ENCODE data around the gene OVOL1.
"Not testable (repeated sequence)": the region's sequence is repeated elsewhere in the genome, so short reads cannot be mapped to it uniquely, and the experiment has no call there.

DNA sequence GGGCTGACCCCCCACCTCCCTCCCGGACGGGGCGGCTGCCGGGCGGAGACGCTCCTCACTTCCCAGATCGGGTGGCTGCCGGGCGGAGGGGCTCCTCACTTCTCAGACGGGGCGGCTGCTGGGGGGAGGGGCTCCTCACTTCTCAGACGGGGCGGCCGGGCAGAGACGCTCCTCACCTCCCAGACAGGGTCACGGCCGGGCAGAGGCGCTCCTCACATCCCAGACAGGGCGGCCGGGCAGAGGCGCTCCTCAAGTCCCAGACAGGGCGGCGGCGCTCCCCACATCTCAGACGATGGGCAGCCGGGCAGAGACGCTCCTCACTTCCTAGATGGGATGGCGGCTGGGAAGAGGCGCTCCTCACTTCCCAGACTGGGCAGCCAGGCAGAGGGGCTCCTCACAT, 24.0 kb upstream of the OVOL1 start:
- TF ChIP-seq POLR2A, CTCF, POLR2AphosphoS5 (IDR thresholded peaks at IDR 0.05): not testable (repeated sequence)

Data from sigmoid colon (tissue), 4 donors.